Activated naive CD4-positive, alpha-beta T cell treated with anti-CD3 and anti-CD28 coated beads, Interleukin-2, amount 10 ng/mL, durations not matched to agents 5 hours and 36 hours (primary cell): Measurements from ENCODE around the gene APOBEC2. TPM values are rescaled to one million over a fixed set of nuclear protein-coding genes. Genes with fewer than 3 reads are reported as not detected.

Experiments
- total RNA-seq, 2 experiments: library from RNA; stranded (reverse); gene quantifications; one replicate each; pipeline ENCODE4 v1.2.3, GENCODE V29; 2021

APOBEC2 gene
- total RNA-seq, result not detected

DNA sequence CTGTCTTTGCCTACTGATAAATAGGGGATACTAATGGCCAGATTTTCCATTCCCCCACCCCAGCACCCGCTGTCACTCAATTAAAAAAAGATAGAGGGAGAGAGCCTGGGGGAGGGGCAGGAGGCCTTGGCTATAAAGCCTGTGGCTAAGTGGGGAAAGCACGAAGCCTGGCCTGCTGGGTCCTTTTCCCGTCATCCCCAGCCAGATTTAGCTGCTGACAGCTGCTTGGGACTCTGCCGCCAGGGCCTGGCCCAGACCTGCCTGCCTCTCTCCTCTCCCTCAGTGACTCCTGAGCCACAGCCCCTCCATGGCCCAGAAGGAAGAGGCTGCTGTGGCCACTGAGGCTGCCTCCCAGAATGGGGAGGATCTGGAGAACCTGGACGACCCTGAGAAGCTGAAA lies at the start of gene APOBEC2:
TSS of gene APOBEC2 (plus strand) at position 162 of the 400 bp plus-strand sequence. CDS start at position 308, 146 bp downstream.

GRCh38 chr6:41039060-41039998 lies 13.7 kb upstream of the APOBEC2 start, which contains the start of gene UNC5CL:
Gene UNC5CL (minus strand): TSS chr6:41039221. CDS start chr6:41035074, 4,147 bp downstream.

DNA sequence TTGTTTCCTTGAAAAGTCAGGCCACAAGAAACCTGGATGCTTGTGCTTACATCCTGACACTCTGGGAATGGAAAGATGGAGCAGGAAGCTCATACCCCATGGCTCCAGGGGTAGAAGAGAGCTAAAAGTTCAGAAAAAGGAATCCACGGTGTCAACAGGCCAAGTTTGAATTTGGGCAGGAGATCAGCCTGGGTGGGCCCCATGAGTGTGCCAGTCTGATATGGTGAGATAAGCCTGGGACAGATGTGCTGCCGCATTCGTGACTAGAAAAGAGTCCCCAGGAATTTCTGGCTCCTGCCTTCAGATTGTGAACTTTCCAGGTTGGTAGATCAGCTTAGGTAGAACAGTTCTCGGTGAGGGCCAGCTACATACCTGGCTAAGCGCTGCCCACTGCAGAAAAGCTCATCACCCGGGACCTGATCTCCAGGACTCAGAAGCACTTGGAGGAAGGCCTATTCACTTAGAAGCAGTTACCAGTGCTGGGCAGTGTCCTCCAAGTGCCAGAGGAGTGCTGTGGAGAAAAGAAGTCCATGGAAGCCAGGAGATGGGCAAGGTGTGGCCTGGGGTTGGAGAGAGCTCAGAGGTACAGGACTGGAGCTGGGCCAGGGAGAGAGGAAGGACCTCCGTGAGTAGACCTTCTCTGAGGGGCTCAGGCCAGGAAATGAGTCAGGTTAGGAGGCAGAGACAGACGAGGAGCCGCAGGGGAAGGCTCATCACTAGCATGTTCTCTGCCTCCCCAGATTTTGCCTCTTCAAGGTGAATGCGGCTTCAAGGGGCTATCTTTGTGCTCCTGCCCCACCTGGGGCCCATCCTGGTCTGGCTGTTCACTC lies 10.6 kb upstream of the APOBEC2 start, which contains the start of gene TSPO2:
TSS of gene TSPO2 (plus strand) at position 242 of the 830 bp plus-strand sequence. CDS start at position 761, 519 bp downstream.

DNA sequence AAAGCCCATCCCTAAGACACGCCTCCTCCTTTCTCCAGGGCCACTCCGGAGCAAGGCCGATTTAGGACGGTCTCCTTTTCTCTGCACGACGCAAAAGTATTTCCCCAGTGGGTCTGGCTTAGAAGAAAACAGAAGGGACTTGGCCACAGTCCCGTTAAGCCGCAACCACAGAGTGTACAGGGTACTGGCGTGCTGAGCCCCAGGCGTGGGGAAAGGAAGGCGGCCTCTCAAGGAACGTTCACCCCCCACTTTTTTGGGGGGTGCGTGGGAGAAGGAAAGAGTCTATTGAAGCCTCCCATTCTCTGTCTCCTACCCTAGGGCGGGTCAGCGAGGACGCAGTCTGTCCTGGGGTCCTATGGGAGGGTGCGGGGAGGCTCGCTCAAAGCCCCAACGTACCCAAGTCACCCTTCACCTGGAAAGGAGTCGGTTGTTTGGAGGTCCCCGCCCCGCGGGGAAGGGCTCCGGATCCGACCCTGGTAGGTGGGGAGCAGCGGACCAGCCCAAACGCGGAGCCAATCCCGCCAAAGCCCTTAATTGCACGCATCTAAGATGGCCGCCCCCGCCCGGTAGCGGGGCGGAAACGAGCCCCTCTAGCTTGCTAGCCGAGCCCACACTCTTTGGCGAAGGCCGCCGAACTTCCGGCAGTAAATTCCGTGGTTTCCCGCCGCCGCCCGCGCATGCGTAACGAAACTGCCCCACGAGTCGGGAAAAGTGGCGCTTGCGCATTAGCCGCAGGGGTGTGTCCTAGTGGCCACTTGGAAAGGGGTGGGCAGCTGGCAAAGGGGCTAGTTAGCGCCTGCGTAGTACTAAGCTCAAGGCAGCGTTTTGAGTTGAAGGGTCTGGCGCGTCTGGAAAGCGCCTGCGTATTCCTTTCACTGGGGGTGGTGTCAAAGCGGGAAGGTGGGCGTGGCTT lies 19.2 kb downstream of the APOBEC2 start, which contains the start of gene OARD1:
TSS of gene OARD1 (minus strand) at position 434 of the 913 bp plus-strand sequence. CDS start 722 bp downstream, outside the sequence.

DNA sequence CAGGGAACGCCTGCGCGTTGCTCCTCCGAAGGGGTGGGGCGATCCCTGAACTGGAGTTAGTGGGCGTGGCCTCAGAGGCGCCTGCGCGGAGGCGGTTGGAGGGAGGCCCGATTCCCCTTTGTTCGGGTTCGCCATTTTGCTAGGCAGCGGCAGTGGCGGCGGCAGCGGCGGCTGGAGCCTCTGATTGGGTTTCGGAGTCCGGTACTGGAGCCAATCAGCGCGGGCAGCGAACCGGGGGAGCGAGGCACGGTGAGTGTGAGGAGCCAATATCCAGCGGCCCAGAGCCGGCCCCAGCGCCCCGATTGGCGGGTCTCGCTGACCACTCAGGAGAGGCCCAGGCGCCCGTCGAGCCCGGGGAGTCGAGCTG lies 19.8 kb downstream of the APOBEC2 start, which contains the start of gene NFYA:
TSS of gene NFYA (plus strand) at position 139 of the 367 bp plus-strand sequence. CDS start 6,116 bp downstream, outside the sequence.

Other genes starting within 250 kb of the APOBEC2 start
- 1 to 10 TPM; 1.4 to 1.6 TPM for gene UNC5CL, start 14.0 kb upstream of the APOBEC2 start, total RNA-seq
- not detected for gene TSPO2, start 10.7 kb upstream of the APOBEC2 start, total RNA-seq
- gene OARD1, start 19.2 kb downstream of the APOBEC2 start, total RNA-seq, result 10 to 100 TPM; 30.1 to 31.7 TPM
- 10 to 100 TPM; 34.2 to 35.3 TPM for gene NFYA, start 19.8 kb downstream of the APOBEC2 start, total RNA-seq
- not detected for gene TREML1, start 101.1 kb downstream of the APOBEC2 start, total RNA-seq
- not detected for gene TREM2, start 109.9 kb downstream of the APOBEC2 start, total RNA-seq
- 10 to 100 TPM; 35.3 to 36.5 TPM for gene TREML2, start 147.9 kb downstream of the APOBEC2 start, total RNA-seq
- gene TREML4, start 175.1 kb downstream of the APOBEC2 start, total RNA-seq, result not detected
- under 1 TPM; 0.26 to 0.53 TPM for gene TREM1, start 233.5 kb downstream of the APOBEC2 start, total RNA-seq